ENCODE results near the gene L3MBTL3.

L3MBTL3 gene

DNA sequence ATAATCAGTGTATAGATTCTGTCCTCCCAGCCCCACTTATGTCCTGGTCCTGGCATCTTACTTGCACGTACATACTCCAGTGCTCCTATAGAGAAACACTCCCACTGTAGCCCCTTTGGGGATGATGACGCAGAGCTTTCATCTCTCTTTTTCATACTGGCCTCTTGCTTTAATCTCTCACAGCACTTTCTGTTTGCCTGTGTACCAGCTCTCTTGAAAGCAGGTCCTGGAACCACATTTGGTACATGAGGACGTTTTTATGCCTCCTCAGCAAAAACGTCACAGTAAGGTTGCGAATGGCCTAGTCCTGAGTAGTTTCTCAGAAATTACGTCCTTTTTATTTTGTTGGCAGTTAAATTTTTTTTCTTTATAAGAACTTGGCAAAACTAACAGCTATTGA is 10.8 kb downstream of the L3MBTL3 start:
- DNase-seq, result no peak

DNA sequence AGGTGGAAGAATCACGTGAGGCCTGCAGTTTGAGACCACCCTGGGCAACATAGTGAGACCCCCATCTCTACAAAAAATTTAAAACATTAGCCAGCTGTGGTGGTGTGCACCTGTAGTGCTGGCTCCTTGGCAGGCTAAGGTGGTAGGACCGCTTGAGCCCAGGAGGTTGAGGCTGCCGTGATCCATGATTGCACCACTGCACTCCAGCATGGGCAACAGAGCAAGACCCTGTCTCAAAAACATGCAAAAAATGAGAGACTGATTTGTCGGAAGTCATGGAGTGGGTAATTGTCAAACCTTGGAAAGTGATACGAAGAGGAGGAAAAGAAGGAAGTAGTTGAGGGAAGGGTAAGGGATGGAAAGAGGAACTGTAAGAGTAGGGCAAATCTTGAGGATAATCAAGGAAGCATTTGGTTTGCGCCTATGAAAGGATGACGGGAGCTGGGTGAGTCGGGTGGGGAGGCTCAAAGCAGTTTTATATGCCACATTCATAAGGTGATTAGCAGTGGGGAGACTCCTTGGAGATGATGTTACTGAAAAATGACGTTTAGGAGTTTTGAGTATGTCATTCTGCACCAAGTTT is 14.5 kb downstream of the L3MBTL3 start:
- DNase-seq, result no peak

DNA sequence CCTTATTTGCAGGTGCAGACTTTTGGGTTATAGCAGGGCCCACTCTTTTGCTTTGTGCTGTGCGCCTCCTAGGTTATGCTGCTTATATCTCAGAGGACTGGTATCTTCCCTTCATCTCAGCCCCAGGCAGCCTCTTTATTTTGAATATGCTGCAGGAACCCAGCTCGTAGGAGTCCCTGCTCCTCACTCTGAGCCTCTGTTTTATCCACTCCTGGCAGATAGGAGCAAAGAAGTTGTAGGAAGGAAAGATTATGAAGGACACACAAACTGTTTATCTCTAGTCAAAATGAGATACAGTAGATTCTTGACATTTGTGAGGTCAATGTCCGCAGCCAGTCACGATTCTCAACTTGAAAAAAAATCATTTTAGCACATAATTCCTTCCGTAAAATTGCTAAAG is 15.6 kb downstream of the L3MBTL3 start:
- no peak for DNase-seq

DNA sequence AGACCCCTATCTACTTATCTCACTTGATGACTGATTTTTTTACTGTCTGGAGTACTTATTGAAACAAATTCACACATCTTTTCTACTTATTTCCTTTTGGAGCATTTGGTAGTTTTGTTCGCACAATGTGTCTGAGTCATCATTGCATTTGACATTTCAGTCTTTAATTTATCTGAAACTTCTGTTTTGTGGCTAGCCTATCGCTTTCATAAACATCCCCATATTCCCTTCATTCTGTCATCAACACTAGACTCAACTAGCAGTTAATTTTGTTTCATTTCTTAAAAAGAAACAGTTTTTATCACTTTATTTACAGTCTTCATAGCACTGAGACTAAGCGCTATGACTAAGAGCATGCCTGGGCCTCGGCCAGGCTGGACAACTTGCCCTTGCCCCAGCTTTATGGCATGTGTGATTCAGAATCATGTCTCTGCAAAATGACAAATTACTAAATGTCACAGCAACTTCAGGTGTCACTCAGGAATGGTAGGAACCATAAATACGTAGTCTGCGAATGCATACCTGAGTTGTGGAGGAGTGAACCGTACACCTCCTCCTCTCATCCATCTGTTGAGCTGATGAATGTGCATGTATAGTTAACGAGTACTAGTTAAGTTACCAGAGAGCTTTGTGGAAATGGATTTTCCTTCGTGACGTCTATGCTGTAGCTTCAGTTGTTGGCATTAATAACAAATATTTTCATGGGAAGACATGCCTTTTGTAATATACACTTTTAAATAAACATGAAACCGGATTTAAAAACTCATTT is 16.2 kb downstream of the L3MBTL3 start:
- no peak for DNase-seq

DNA sequence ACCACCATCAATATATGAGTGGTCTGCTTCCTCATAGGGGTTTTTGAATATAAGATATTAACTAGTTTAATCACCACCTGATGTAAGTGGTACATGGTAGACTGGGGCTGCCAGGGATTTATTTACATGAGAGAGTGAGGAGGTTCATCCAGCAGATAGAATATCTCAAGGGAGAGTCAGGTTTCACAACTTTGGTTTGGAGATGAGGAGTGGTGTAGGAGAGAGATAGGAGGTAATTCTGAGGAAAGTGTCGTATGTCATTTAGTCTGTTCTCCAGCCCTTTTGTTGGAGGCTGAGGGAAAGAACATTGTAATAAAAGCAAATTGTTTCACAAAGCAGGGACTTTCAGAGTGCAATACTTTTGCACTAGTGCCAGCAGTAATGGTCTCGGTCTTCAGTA is 16.8 kb downstream of the L3MBTL3 start:
- DNase-seq, result no peak

DNA sequence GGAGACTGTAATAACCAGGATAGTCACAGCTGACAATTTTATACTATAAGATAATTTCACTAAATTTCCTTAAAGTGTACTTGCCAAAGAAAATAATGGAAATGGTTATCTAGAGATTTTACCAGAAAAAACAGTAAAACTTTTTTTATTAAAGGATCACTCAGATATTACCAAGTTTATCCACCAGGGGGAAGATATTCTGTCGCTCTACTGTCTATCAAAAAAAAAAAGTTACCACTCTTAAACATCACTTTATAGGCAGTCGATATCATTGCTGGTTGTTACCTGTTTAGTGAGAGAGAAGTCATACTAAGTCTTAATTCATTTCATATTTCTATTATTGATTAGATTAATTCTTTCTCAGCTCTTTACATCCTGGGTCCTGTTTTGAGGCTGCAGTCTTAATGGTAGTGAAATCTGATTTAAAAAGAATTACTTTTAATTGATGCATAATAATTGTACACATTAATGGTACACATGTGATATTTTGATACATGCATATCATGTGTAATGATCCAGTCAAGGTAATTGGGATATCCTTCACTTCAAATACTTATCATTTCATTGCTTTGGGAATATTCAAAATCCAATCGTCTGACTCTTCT is 18.9 kb downstream of the L3MBTL3 start:
- DNase-seq, result no peak

DNA sequence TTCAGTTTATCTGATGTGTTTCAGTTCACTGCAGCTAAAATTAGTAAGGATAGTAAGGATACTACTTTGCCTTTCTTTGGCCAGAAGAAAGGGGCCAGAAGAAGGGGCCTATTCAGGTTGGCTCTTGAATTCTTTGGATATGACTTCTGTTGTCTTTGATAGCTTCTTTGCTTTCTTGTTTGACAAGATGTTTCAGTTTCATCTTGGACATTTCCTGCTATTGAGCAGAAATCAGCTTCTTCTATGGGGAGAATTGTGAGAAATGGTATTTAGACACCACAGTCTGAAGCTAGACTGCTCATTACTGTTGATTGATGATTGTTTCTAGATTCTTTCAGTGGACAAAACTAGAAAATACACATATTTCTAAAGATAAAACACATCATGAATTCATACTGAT is 23.2 kb downstream of the L3MBTL3 start:
- no peak for DNase-seq

DNA sequence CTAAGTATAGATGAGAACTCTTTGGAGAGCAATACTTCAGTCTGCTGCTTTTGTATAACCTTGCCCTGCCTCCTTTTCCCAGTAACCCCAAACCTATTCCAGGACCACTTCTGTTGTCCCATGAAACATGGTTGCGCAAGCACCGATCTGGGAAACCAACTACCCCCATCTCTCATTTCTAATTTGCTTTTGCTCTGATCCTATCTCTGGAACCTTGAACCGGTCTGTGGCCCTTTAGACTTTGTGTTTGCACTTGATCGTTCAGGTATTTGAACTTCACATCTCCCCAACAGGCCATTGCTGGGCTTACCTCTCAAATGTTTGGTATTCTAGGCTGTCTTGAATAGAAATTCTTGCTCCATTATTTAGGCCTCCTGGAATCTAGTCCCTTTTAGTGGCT is 25.0 kb downstream of the L3MBTL3 start:
- DNase-seq, result no peak

DNA sequence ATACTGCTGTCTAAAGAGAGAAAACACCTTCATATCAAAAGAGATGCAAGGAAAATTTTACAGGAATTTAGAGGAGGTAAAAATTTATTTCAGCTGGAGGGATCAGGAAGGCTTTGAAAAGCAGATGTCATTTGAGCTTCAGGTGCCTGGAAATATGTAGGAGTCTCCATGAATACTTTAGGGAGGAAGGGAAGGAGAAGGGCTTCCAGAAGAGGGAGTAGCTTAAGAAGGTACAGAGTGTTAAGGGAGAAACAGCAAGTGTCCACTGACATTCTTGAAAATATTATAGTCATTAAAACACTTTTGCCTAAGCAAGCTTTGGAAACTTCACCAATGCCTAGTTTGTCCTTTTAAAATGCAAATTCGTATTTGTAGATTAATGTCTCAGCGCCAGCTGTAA is 27.2 kb downstream of the L3MBTL3 start:
- no peak for DNase-seq

DNA sequence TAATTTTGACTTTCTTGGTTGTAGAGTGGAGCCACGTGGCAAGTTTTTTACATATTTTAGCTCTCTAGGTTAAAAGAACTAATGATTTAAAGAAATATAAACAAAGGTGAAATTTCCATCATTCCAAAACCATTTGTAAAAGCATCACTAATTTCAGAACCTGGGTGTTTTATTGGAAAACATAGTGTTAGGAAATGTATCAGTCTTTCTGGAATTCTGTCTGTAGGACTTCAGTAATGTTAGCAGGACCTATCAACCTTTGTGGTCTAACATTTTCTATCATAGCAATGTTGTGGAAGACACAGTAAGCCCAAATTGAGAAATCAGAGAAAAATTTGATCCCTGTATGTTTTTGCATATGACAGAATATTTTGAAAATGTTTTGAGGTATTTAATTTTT is 28.3 kb downstream of the L3MBTL3 start:
- no peak for DNase-seq

DNA sequence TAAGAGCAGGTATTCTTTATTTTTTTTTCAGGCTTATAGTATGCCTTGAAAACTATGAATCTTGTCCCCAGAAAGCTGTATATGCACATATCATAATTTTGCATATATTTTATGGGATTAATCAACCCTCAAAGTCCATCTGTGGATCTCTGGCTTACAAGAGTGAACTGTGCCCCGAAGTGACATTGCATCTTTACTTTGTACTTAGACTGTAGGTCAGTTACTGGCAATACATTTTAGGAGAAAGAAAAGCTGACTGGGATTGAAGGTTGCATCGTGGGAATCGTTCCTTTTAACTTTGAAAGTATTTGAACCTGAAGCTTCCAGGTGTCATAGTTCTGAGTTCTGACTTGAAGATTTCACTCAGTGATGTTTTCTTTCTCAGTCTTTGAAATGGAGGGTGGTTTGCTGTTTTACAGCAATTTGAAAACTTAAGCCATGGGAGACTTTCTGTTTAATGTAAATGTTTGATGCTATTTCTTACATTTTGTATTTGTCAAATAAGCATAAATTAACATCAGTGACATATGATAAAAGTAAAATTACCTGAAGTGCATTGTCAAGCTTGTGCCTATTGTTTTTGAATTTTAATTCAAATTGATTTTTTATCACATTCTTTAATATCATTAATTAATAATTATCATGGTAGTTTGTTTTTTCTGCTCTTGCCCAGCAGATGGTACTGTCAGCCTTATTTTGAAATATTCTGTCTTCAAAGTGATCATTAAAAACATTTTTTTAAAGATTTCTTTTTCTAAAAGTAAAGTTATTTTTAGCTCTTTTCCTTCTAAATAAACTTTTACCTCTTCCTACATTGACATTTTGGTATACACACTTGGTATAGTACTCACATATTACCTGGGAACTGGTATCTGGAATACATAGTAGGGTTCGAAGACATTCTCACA is 29.0 kb downstream of the L3MBTL3 start:
- no peak for DNase-seq

DNA sequence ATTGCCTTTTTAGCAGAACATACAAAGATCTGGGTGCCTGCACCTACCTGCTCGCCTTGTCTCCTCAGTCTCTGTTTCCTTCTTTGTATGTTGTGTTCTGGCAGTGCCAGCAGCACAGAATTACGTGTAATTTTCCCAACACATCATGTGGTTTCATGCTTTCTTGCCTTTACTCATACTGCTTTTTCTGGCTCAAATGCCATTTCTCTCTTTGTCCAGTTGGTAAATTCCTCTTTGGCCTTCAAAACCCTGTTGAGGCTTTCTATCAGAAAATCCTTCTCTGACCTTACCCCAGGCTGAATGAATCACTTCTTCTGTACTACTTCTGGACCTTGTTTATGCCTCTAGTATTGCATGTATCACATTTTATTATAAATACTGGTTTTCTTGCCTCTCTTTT is 31.8 kb downstream of the L3MBTL3 start:
- DNase-seq, result no peak

DNA sequence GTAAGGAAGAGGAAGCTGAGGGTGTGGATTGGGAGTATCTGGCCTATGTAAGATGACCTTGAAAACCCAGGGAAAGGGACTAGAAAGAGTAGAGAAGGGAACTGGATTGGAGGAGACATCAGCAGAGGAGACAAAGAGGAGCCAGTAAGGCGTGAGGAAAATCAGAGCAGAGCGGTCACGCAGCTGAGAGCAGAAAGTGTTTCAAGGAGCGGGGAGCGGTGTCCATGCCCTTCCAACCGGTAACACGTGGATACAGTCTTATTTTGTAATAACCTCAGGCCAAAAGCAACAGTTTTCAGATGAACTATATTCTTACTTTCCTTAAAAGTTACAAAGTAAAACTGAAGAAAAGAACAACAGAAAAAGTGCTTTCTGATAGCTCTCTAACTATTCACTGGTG is 36.3 kb downstream of the L3MBTL3 start:
- no peak for DNase-seq

DNA sequence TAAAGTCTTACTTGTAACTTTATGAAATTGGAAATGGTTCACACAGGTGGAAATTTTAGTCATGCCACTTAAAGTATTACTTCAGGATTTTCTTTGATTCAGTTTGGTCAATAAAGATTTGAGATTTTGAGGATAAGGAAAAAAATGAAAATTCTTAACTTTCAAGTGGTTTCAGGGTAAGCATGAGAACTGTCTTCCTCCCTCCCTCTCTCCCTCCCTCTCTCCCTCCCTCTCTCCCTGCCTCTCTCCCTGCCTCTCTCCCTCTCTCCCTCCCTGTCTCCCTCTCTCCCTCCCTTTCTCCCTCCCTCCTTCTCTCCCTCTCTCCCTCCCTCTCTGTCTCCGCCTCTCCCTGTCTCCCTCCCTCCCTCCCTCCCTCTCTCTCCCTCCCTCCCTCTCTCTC is 36.9 kb downstream of the L3MBTL3 start:
- DNase-seq, result no peak

DNA sequence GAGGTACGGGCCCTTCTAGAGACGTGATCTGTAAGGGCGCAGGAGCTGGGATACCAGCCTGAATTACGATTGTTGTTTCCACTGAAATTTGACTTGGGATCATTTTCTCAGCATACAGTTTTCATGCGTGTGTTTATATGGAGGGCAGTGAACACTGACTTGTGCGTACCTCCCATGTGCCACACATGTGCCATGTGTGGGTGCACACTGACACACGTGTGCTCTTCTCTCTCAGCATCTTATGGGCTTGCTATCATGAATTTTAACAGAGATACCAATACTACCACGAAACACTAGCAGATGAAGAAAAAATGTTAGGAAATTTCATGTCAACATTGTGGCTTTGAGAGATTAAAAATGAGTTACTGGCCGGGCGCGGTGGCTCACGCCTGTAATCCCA is 39.1 kb downstream of the L3MBTL3 start:
- no peak for DNase-seq

DNA sequence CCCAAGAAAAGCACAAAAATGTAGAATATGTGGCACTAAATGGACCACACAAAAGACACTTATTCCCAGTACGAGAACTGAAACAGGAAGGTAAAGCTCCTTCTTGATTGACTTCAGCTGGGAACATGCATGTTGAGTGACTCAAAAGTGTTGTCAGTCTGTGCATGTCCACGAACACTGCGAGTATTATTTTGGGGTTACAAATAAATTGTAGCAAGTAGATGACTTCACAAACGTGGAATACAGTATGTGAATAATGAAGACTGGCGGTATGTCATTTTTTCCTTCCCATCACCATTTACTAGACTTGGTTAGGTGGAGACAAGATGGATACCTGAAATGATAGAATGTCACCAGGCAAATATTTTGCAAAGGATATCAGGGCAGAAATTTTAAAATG is 45.4 kb downstream of the L3MBTL3 start:
- DNase-seq, result no peak

DNA sequence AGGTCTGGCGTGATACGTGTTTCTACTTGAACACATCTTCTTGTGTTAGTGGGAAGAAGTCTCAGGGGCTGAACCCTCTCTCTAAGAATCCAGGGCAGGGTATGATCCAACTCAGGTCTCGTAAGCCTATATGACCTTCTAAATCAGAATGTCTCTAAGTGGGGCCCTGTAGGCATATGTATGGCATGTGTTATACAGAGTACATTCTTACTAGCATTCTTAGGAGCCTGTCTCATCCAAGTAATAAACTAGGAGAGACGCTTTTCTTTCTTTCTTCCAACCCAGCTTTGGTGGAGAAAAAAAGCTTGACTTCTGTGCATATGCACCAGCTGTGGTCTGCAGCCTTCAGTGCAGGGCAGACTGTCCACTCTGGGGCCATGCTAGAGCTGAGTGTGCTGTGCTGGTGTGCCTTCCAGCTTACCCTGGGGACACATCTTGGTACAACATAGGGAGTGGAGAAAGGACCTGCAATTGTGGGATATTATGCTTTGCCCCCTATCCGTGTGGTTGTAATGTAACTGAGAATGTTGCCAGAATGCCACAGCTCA is 47.3 kb downstream of the L3MBTL3 start:
- DNase-seq, result no peak

DNA sequence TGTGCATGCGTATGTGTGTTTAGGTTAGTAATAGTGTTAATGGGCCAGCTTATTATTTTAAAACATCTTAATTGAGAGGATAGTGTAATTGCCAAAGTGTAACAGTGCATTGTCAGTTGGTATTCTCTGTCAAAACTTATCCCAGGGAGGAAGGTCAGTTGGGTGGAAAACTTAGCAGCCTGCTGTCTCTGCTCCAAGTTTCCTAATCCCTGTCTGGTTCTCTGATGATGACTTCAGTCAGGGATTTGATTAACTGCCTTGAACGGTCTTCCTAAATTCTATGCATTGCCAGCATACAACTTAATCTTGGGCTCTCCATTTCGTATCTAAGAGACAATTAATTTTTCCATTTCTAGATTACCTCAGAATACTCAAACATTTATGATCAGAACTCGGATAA is 51.1 kb downstream of the L3MBTL3 start:
- DNase-seq, result no peak

DNA sequence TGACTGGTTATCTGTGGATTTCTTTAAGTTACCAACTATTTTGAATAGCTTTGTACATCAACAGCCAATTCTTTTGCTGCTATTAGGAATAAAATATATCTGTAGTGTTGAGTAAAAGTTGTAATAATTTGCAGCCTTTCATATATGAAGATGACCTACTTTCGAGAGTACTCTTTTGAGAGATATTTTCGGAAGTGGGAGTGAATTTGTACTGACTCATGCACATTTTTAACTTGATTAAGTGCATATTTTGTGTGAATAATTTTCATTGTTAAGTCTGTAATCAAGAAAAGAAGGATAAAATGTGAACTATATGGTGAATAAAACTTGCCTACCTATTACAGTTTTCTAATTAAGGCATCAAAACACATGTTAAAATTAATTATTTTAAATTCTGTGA is 51.9 kb downstream of the L3MBTL3 start:
- no peak for DNase-seq

DNA sequence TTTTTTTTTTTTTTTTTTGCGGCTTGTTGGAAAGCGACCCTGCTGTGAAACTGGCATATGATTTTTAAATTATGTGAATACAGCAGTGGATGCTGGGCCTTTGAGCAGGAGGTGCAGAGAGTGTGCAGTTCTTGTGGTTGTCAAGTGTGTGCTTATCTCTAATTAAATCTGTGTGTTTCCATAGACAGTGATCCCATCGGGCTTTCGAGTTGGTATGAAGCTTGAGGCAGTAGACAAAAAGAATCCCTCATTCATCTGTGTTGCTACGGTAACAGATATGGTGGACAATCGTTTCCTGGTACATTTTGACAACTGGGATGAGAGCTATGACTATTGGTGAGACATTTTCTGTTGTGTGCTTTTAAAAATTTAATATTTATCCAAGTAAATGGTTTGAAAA is 52.4 kb downstream of the L3MBTL3 start:
- DNase-seq, result no peak

DNA sequence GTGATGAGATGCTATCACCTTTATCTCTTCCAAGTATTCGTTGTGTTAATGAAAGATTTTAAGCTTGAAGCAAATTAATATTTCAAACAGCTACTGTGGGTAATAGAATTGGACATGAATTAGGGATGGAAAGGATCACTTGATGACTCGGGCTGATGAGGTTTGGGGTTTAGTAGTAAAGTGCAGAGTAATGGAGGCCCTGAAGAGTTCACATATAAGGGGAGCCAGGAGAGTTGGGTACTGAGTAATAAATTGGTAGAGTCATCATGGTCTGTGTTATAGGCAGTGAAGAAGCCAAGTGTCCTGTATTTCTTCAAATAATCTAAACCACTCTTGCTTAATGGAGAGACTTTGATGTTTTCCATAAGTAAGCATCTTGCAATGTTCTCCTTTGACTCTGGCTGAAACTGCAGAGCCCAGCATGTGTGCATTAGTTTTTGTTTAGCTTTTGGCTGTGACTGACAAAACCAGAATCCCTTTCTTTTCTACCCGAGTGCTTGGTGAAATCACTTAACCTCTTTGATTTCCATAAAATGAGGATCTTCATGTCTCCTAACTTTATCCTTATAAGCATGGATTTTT is 57.6 kb downstream of the L3MBTL3 start:
- no peak for DNase-seq

DNA sequence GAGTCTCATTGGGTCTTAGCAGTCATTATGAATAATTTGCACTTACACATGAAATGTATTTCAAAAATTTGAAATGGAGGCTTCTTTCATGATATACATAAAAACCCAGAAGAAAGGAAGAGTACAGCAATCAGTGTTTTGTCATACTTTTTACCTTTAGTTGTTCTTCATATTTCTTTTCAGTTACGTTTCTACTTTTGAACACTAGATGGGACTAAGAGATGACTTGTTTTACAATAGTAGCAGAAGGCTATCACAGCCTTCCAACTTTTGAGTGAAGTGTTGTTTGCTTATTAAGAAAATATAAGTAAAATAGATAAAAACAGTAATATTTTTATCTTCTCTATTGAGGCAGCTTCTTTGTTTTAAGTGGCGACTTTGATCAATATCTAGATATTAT is 58.1 kb downstream of the L3MBTL3 start:
- DNase-seq, result no peak

DNA sequence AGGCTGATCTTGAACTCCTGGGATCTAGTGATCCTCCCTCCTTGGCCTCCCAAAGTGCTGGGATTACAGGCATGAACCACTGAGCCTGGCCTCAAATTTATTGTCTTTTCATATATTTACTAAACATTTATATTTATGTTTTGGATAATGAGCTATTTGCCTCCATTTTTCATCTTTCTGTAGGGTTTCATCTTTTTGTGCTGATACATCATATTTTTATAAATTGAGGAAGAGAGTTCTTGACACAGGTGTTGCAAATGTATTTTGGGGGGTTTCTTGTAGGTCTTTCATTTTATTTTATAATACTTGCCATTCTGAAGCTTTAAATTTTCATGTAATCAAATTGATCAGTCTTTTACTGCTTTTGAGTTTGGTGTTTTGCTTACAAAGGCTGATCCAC is 72.4 kb downstream of the L3MBTL3 start:
- no peak for DNase-seq
